Activated CD4-positive, alpha-beta T cell treated with anti-CD3 and anti-CD28 coated beads for 48 hours (primary cell): Measurements from ENCODE around the gene TNFAIP8L2.
A peak's percentile ranks its signal among the peaks of the same experiment; 100 is the strongest.
"Not testable (repeated sequence)": the region's sequence is repeated elsewhere in the genome, so short reads cannot be mapped to it uniquely, and the experiment has no call there.

Experiments
- DNase-seq: peaks from one replicate; pipeline ENCODE4 v3.0.0-alpha.2; 2020

The TNFAIP8L2 gene

GRCh38 chr1:151146412-151147131, 9.9 kb upstream of the TNFAIP8L2 start, which contains the start of gene SEMA6C:
SEMA6C (minus strand) TSS chr1:151146631; CDS start chr1:151142621, 4,010 bp downstream.
- DNase-seq = peak; percentile 90

- DNase-seq = no peak
These were observed 9.3 kb upstream of the TNFAIP8L2 start for GRCh38 chr1:151147132-151147503.

- DNase-seq = no peak
These were observed 8.8 kb upstream of the TNFAIP8L2 start for GRCh38 chr1:151147665-151148064.

GRCh38 chr1:151157067-151157531, 650 bp downstream of the TNFAIP8L2 start:
- peak; percentile 76 for DNase-seq

- DNase-seq = peak; percentile 75
These were observed 1.9 kb downstream of the TNFAIP8L2 start for GRCh38 chr1:151158326-151158725.

- DNase-seq = peak; percentile 49
These were observed 2.4 kb downstream of the TNFAIP8L2 start for GRCh38 chr1:151158751-151159251.

GRCh38 chr1:151159373-151159772, 2.9 kb downstream of the TNFAIP8L2 start:
- DNase-seq = no peak

GRCh38 chr1:151164732-151165280, 8.4 kb downstream of the TNFAIP8L2 start:
- no peak for DNase-seq

GRCh38 chr1:151165281-151165737, 8.9 kb downstream of the TNFAIP8L2 start:
- DNase-seq = peak; percentile 26

- peak; percentile 98 for DNase-seq
These were observed 9.5 kb downstream of the TNFAIP8L2 start, which contains the start of the genes LYSMD1 and SCNM1 for GRCh38 chr1:151165738-151166504. LYSMD1 (minus strand) TSS chr1:151165902; CDS start chr1:151165258, 644 bp downstream. SCNM1 (plus strand) TSS chr1:151166144; CDS start chr1:151166153, 9 bp downstream.

- DNase-seq = no peak
These were observed 10.1 kb downstream of the TNFAIP8L2 start for GRCh38 chr1:151166505-151166956.

- no peak for DNase-seq
These were observed 10.7 kb downstream of the TNFAIP8L2 start for GRCh38 chr1:151167116-151167515.

- DNase-seq = no peak
These were observed 14.7 kb downstream of the TNFAIP8L2 start for GRCh38 chr1:151171190-151171589.

- DNase-seq = no peak
These were observed 18.7 kb downstream of the TNFAIP8L2 start for GRCh38 chr1:151175041-151175741.

GRCh38 chr1:151175863-151176262, 19.4 kb downstream of the TNFAIP8L2 start, which contains the start of gene TMOD4:
TMOD4 (minus strand) TSS chr1:151175981; CDS start chr1:151174875, 1,106 bp downstream.
- no peak for DNase-seq

GRCh38 chr1:151176514-151177045, 20.1 kb downstream of the TNFAIP8L2 start:
- no peak for DNase-seq

GRCh38 chr1:151184211-151184610, 27.8 kb downstream of the TNFAIP8L2 start:
- DNase-seq = no peak

GRCh38 chr1:151187205-151187604, 30.8 kb downstream of the TNFAIP8L2 start:
- no peak for DNase-seq

GRCh38 chr1:151188667-151189066, 32.2 kb downstream of the TNFAIP8L2 start:
- DNase-seq = not testable (repeated sequence)

- peak; percentile 92 for DNase-seq
These were observed 33.4 kb downstream of the TNFAIP8L2 start, which contains the start of gene VPS72 for GRCh38 chr1:151189637-151190445. VPS72 (minus strand) TSS chr1:151190197; CDS start chr1:151190121, 76 bp downstream.

GRCh38 chr1:151192047-151192446, 35.6 kb downstream of the TNFAIP8L2 start:
- no peak for DNase-seq
